MM.1S (cell line): ENCODE measurements around the gene UXT.

Source experiments
- EZH2 ChIP-seq: fragments of 300-600 bp; sonication (generic); optimal IDR thresholded peaks from 2 replicates; pipeline ENCODE3; 2017; ENCODE audit warnings: low read depth, mild to moderate bottlenecking, antibody characterized with exemption, low read length, mixed read lengths
- TF ChIP-seq, protein P1 (sequence below): fragments of 300-600 bp; sonication (generic); IDR thresholded peaks from 2 replicates; pipeline ENCODE4 v1.5.1; 2016; ENCODE audit warnings: antibody characterized with exemption, low read length, mixed read lengths

DNA sequence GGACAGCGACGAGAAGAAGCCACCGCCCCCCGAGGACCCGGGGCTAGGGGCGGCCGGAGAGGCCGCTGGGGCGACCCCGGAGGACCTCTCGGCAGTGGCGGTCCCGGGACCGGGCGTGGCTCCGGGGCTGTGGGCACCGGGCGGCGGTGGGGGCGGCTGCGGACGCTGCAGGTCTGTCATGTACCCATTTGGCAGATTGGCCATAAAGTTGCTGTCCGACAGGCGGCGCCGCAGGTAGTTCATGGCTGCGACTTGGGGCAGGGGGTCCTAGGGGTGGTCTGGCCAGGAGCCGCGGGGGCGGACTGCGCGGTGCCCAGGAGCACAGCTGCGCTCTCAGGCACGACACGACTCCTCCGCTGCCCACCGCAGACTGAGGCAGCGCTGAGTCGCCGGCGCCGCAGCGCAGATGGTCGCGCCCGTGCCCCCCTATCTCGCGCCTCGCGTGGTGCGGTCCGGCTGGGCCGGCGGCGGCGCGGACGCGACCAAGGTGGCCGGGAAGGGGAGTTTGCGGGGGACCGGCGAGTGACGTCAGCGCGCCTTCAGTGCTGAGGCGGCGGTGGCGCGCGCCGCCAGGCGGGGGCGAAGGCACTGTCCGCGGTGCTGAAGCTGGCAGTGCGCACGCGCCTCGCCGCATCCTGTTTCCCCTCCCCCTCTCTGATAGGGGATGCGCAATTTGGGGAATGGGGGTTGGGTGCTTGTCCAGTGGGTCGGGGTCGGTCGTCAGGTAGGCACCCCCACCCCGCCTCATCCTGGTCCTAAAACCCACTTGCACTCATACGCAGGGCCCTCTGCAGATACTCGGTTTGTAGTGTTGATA lies 39.3 kb downstream of the UXT start, which contains the start of gene SYN1:
- TF ChIP-seq, protein P1, sequence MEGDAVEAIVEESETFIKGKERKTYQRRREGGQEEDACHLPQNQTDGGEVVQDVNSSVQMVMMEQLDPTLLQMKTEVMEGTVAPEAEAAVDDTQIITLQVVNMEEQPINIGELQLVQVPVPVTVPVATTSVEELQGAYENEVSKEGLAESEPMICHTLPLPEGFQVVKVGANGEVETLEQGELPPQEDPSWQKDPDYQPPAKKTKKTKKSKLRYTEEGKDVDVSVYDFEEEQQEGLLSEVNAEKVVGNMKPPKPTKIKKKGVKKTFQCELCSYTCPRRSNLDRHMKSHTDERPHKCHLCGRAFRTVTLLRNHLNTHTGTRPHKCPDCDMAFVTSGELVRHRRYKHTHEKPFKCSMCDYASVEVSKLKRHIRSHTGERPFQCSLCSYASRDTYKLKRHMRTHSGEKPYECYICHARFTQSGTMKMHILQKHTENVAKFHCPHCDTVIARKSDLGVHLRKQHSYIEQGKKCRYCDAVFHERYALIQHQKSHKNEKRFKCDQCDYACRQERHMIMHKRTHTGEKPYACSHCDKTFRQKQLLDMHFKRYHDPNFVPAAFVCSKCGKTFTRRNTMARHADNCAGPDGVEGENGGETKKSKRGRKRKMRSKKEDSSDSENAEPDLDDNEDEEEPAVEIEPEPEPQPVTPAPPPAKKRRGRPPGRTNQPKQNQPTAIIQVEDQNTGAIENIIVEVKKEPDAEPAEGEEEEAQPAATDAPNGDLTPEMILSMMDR = no peak; the same call in 1 of the 2 replicates
- no peak for TF ChIP-seq EZH2
